Testis (tissue), 3 donors: ENCODE data around the gene THSD7A. TPM values are rescaled to one million over a fixed set of nuclear protein-coding genes. Genes with fewer than 3 reads are reported as not detected.
A peak's percentile ranks its signal among the peaks of the same experiment; 100 is the strongest.

Source experiments
- DNase-seq: peaks from one replicate; pipeline ENCODE4 v3.0.0-alpha.2; 2019
- H3K27ac ChIP-seq, 2 donors: fragments of 200-600 bp; sonication (generic); one replicate each; pipeline ENCODE4 v1.5.1; 2019
- H3K27me3 ChIP-seq: fragments of 200-600 bp; sonication (generic); one replicate; pipeline ENCODE4 v1.5.1; 2019
- H3K36me3 ChIP-seq: fragments of 200-600 bp; sonication (generic); one replicate; pipeline ENCODE4 v1.5.1; 2017; ENCODE audit warnings: low read depth; ENCODE audit errors: missing control alignments
- H3K4me1 ChIP-seq: fragments of 200-600 bp; sonication (generic); one replicate; pipeline ENCODE4 v1.5.1; 2019
- H3K4me3 ChIP-seq, 2 donors: fragments of 200-600 bp; sonication (generic); one replicate each; pipeline ENCODE4 v1.5.1; 2017 to 2019
- H3K9me3 ChIP-seq: fragments of 200-600 bp; sonication (generic); one replicate; pipeline ENCODE4 v1.5.1; 2017
- CTCF ChIP-seq, 3 experiments: fragments of 450-650 bp in 2 of 3; fragments of 200-600 bp in 1 of 3; sonication (generic) in 1 of 3; IDR thresholded peaks; one replicate each; pipeline ENCODE4 v1.5.1; 2016 to 2019; ENCODE audit warnings: antibody characterized with exemption in 3 of 3, mild to moderate bottlenecking in 2 of 3, moderate library complexity in 1 of 3
- POLR2A ChIP-seq: fragments of 450-650 bp; IDR thresholded peaks from one replicate; pipeline ENCODE4 v1.6.1; 2017; ENCODE audit warnings: antibody characterized with exemption, mild to moderate bottlenecking, moderate library complexity
- whole genome bisulfite sequencing, 2 donors: methylation state at CpG; one replicate each; pipeline ENCODE4 v1.1.5; 2018; 5-methylcytosine and 5-hydroxymethylcytosine counted together
- intact Hi-C: fragments of 100-400 bp; cut with DNase I; formaldehyde crosslinking; loops from one replicate; pipeline ENCODE4 v1.15.1; 2023; ENCODE audit warnings: low total_unique reads
- polyA plus RNA-seq: library from polyadenylated mRNA; stranded (reverse); fragments of 350-450 nt; fragmentation: Illumina TruSeq; extraction: RNeasy Lipid Tissue Mini Kit (QIAGEN cat#74804); gene quantifications from one replicate; pipeline ENCODE4 v1.2.3, GENCODE V29; 2014; ENCODE audit warnings: low read depth, low replicate concordance; ENCODE audit not compliant: insufficient read depth
- total RNA-seq, 2 donors: library from RNA; depleted of rRNA; stranded (reverse); fragments of >200 nt; gene quantifications; one replicate each; pipeline ENCODE4 v1.2.3, GENCODE V29; 2016

Gene THSD7A
- total and polyA plus RNA-seq, 3 donors from 2014 or later = 1.6 to 7.0 (median 6.8) TPM

- H3K4me3 ChIP-seq = no peak overlapping the region
- intact Hi-C loops = no loop called here
- WGBS, 2 donors = 67 to 75% methylated on average over 4 of the region's 4 CpGs
Measured at GRCh38 chr7:11379641-11380040, 452.4 kb downstream of the THSD7A start.

GRCh38 chr7:11376529-11376928 is 455.5 kb downstream of the THSD7A start:
- no peaks in the 10 kb centered on the region for H3K27me3 ChIP-seq
- H3K9me3 ChIP-seq = no peaks in the 10 kb centered on the region
- 91 to 99% methylated on average over 2 of the region's 2 CpGs for WGBS, 2 donors
- intact Hi-C loops = no loop called here
- H3K4me3 ChIP-seq = no peak overlapping the region
- DNase-seq = no peak
- no peak for TF ChIP-seq CTCF (IDR thresholded peaks at IDR 0.05)
- no peak for TF ChIP-seq POLR2A
- no peaks in the 10 kb centered on the region for H3K4me1 ChIP-seq
- no peaks in the 10 kb centered on the region for H3K36me3 ChIP-seq
- no peak overlapping the region for H3K27ac ChIP-seq

More at GRCh38 chr7:11379641-11380040, 452.4 kb downstream of the THSD7A start:
- Histone ChIP-seq H3K36me3 (no peaks in the 10 kb centered on the region), H3K4me1 (no peaks in the 10 kb centered on the region), H3K27ac (no peak overlapping the region), H3K9me3 (no peaks in the 10 kb centered on the region), H3K27me3 (no peaks in the 10 kb centered on the region)
- TF ChIP-seq POLR2A (no peak), CTCF (IDR thresholded peaks at IDR 0.05) (no peak)
- no peak for DNase-seq

- TF ChIP-seq POLR2A (no peak), CTCF (IDR thresholded peaks at IDR 0.05) (no peak)
- intact Hi-C loops = no loop called here
- no peaks in the 10 kb centered on the region for H3K4me1 ChIP-seq
- 95 to 96% methylated on average over 3 of the region's 3 CpGs for WGBS, 2 donors
- H3K4me3 ChIP-seq = no peak overlapping the region
- H3K27ac ChIP-seq = no peak overlapping the region
- no peaks in the 10 kb centered on the region for H3K36me3 ChIP-seq
- DNase-seq = no peak
- H3K9me3 ChIP-seq = no peaks in the 10 kb centered on the region
- no peaks in the 10 kb centered on the region for H3K27me3 ChIP-seq
Measured at GRCh38 chr7:11374629-11375028, 457.4 kb downstream of the THSD7A start.

GRCh38 chr7:11373546-11374142 is 458.4 kb downstream of the THSD7A start:
- no peaks in the 10 kb centered on the region for H3K9me3 ChIP-seq
- no peak for DNase-seq
- H3K36me3 ChIP-seq = no peaks in the 10 kb centered on the region
- H3K27me3 ChIP-seq = no peaks in the 10 kb centered on the region
- 82 to 85% methylated on average over 2 of the region's 2 CpGs for WGBS, 2 donors
- no peak overlapping the region for H3K27ac ChIP-seq
- TF ChIP-seq POLR2A (no peak), CTCF (IDR thresholded peaks at IDR 0.05) (peak in 1 of 3 experiments; percentile 34)
- intact Hi-C loops = no loop called here
- no peaks in the 10 kb centered on the region for H3K4me1 ChIP-seq
- H3K4me3 ChIP-seq = no peak overlapping the region

- H3K27ac ChIP-seq = no peak overlapping the region
- no peak overlapping the region for H3K4me3 ChIP-seq
- H3K4me1 ChIP-seq = no peaks in the 10 kb centered on the region
- TF ChIP-seq POLR2A = no peak
- no peak for TF ChIP-seq CTCF (IDR thresholded peaks at IDR 0.05)
- intact Hi-C loops = no loop called here
- no peaks in the 10 kb centered on the region for H3K36me3 ChIP-seq
- DNase-seq = no peak
- H3K27me3 ChIP-seq = no peaks in the 10 kb centered on the region
- 91 to 93% methylated on average over 1 of the region's 1 CpG for WGBS, 2 donors
- no peaks in the 10 kb centered on the region for H3K9me3 ChIP-seq
Measured at GRCh38 chr7:11369696-11370095, 462.3 kb downstream of the THSD7A start.
